Measurements from ENCODE around the gene DOCK1. TPM values are rescaled to one million over a fixed set of nuclear protein-coding genes. Genes with fewer than 3 reads are reported as not detected.

Gene DOCK1
- total RNA-seq, 1 experiment from 2014 or later, result 40.0 TPM

GRCh38 chr10:127451628-127452027 lies 546.4 kb downstream of the DOCK1 start:
- ChIA-PET CTCF (no interaction called here), POLR2A (no interaction called here)
- no peak overlapping the region for H3K27ac Mint-ChIP-seq (ENCODE audit: low read depth, unreplicated experiment)
- peaks cover 29% of the 10 kb centered on the region for H3K36me3 Mint-ChIP-seq (ENCODE audit: insufficient read depth, unreplicated experiment)
- no peaks in the 10 kb centered on the region for H3K9me3 Mint-ChIP-seq (ENCODE audit: unreplicated experiment)
- intact Hi-C loops (cut with micrococcal nuclease), result no loop called here
- BruUV-seq (replicated peaks), result no TSS peak
- no peaks in the 10 kb centered on the region for H3K27me3 Mint-ChIP-seq (ENCODE audit: insufficient read depth, unreplicated experiment)
- H3K4me1 Mint-ChIP-seq (ENCODE audit: insufficient read depth, unreplicated experiment), result no peaks in the 10 kb centered on the region
- TF ChIP-seq, protein P1, sequence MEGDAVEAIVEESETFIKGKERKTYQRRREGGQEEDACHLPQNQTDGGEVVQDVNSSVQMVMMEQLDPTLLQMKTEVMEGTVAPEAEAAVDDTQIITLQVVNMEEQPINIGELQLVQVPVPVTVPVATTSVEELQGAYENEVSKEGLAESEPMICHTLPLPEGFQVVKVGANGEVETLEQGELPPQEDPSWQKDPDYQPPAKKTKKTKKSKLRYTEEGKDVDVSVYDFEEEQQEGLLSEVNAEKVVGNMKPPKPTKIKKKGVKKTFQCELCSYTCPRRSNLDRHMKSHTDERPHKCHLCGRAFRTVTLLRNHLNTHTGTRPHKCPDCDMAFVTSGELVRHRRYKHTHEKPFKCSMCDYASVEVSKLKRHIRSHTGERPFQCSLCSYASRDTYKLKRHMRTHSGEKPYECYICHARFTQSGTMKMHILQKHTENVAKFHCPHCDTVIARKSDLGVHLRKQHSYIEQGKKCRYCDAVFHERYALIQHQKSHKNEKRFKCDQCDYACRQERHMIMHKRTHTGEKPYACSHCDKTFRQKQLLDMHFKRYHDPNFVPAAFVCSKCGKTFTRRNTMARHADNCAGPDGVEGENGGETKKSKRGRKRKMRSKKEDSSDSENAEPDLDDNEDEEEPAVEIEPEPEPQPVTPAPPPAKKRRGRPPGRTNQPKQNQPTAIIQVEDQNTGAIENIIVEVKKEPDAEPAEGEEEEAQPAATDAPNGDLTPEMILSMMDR (IDR thresholded peaks at IDR 0.05; ENCODE audit: unreplicated experiment), result no peak
- no peak overlapping the region for H3K4me3 Mint-ChIP-seq (ENCODE audit: unreplicated experiment)
- DNase-seq (ENCODE audit: unreplicated experiment), result no peak

- ChIA-PET POLR2A (interaction anchor here (0.7 kb wide), 1 partner anchor 427 kb away, joined by 3 read pairs; no protein-coding TSS in a partner anchor), CTCF (interaction anchor here (0.5 kb wide), 1 partner anchor 228 kb away, joined by 4 read pairs; no protein-coding TSS in a partner anchor)
- BruUV-seq (replicated peaks), result no TSS peak
These were observed 547.3 kb downstream of the DOCK1 start for GRCh38 chr10:127452568-127452967.

GRCh38 chr10:127453706-127454105 lies 548.5 kb downstream of the DOCK1 start:
- Mint-ChIP-seq H3K4me1 (ENCODE audit: insufficient read depth, unreplicated experiment) (no peaks in the 10 kb centered on the region), H3K27me3 (ENCODE audit: insufficient read depth, unreplicated experiment) (no peaks in the 10 kb centered on the region), H3K9me3 (ENCODE audit: unreplicated experiment) (no peaks in the 10 kb centered on the region), H3K4me3 (ENCODE audit: unreplicated experiment) (no peak overlapping the region), H3K36me3 (ENCODE audit: insufficient read depth, unreplicated experiment) (peaks cover 13% of the 10 kb centered on the region), H3K27ac (ENCODE audit: low read depth, unreplicated experiment) (no peak overlapping the region)
- no TSS peak for BruUV-seq (replicated peaks)
- no peak for DNase-seq (ENCODE audit: unreplicated experiment)
- intact Hi-C loops (cut with micrococcal nuclease), result no loop called here
- TF ChIP-seq, protein P1 (IDR thresholded peaks at IDR 0.05; ENCODE audit: unreplicated experiment), result no peak
- ChIA-PET CTCF (interaction anchor here (0.6 kb wide), 1 partner anchor 1097 kb away, joined by 3 read pairs; no protein-coding TSS in a partner anchor), POLR2A (no interaction called here)

More at GRCh38 chr10:127452568-127452967, 547.3 kb downstream of the DOCK1 start:
- Mint-ChIP-seq H3K27ac (ENCODE audit: low read depth, unreplicated experiment) (no peak overlapping the region), H3K9me3 (ENCODE audit: unreplicated experiment) (no peaks in the 10 kb centered on the region), H3K4me1 (ENCODE audit: insufficient read depth, unreplicated experiment) (no peaks in the 10 kb centered on the region), H3K4me3 (ENCODE audit: unreplicated experiment) (no peak overlapping the region), H3K27me3 (ENCODE audit: insufficient read depth, unreplicated experiment) (no peaks in the 10 kb centered on the region), H3K36me3 (ENCODE audit: insufficient read depth, unreplicated experiment) (peaks cover 23% of the 10 kb centered on the region)
- no peak for DNase-seq (ENCODE audit: unreplicated experiment)
- TF ChIP-seq, protein P1 (IDR thresholded peaks at IDR 0.05; ENCODE audit: unreplicated experiment), result no peak
- intact Hi-C loops (cut with micrococcal nuclease), result no loop called here

DNA sequence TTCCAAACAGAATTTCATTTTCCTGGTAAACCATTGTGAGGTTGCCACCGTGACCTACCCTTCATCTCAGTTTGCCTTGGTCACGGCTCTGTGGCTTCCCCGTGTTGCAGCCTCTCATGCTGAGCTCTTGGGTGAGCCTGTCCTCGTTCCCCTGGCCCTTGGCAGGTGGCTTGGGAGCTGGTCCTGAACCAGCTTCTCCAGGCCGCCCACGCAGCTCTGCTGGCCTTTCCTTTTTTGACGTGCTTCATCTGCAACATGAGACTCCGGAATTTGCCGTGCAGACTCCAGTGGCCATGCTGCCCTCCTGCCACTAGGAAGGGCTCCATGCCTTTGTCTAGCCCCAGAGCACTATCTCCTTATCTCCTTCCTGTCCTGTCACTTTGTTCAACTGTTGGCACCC lies 550.9 kb downstream of the DOCK1 start:
- TF ChIP-seq, protein P1 (IDR thresholded peaks at IDR 0.05; ENCODE audit: unreplicated experiment), result no peak
- BruUV-seq (replicated peaks), result no TSS peak
- Mint-ChIP-seq H3K36me3 (ENCODE audit: insufficient read depth, unreplicated experiment) (peaks cover 10% of the 10 kb centered on the region), H3K4me1 (ENCODE audit: insufficient read depth, unreplicated experiment) (no peaks in the 10 kb centered on the region), H3K27ac (ENCODE audit: low read depth, unreplicated experiment) (no peak overlapping the region), H3K9me3 (ENCODE audit: unreplicated experiment) (no peaks in the 10 kb centered on the region), H3K4me3 (ENCODE audit: unreplicated experiment) (no peak overlapping the region), H3K27me3 (ENCODE audit: insufficient read depth, unreplicated experiment) (no peaks in the 10 kb centered on the region)
- no peak for DNase-seq (ENCODE audit: unreplicated experiment)
- intact Hi-C loops (cut with micrococcal nuclease), result no loop called here
- ChIA-PET POLR2A (no interaction called here), CTCF (no interaction called here)
